IMR-90 (cell line): ENCODE data around the gene KCNQ1.

ENCODE experiments used
- BHLHE40 ChIP-seq: fragments of 150-350 bp; IDR thresholded peaks from 2 replicates; pipeline ENCODE4 v1.6.1; 2016; ENCODE audit warnings: mild to moderate bottlenecking, low read depth, low read length
- CEBPB ChIP-seq: IDR thresholded peaks from 2 replicates; pipeline ENCODE4 v1.6.1; 2012; ENCODE audit warnings: low read depth, low read length, improper control_type of control experiment
- CTCF ChIP-seq: conservative IDR thresholded peaks from 2 replicates; pipeline ENCODE4 v1.5.1; 2012; ENCODE audit warnings: mild to moderate bottlenecking, low read depth, low read length, improper control_type of control experiment
- ELK1 ChIP-seq: fragments of 150-350 bp; IDR thresholded peaks from 2 replicates; pipeline ENCODE4 v1.6.1; 2016; ENCODE audit warnings: low read depth, mild to moderate bottlenecking, low read length, moderate library complexity, borderline replicate concordance
- FOS ChIP-seq: fragments of 150-350 bp; IDR thresholded peaks from 2 replicates; pipeline ENCODE4 v1.6.1; 2016; ENCODE audit warnings: low read depth, low read length
- MAZ ChIP-seq: IDR thresholded peaks from 2 replicates; pipeline ENCODE4 v1.6.1; 2012; ENCODE audit warnings: low read depth, mild to moderate bottlenecking, low read length, improper control_type of control experiment, moderate library complexity, borderline replicate concordance
- MXI1 ChIP-seq: IDR thresholded peaks from 2 replicates; pipeline ENCODE4 v1.6.1; 2012; ENCODE audit warnings: low read depth, mild to moderate bottlenecking, low read length, moderate library complexity, borderline replicate concordance
- NFE2L2 ChIP-seq: fragments of 150-350 bp; IDR thresholded peaks from 2 replicates; pipeline ENCODE4 v1.6.1; 2016; ENCODE audit warnings: low read depth, mild to moderate bottlenecking, low read length
- POLR2A ChIP-seq: IDR thresholded peaks from 2 replicates; pipeline ENCODE4 v1.6.1; 2012; ENCODE audit warnings: mild to moderate bottlenecking, low read depth, low read length
- RAD21 ChIP-seq: IDR thresholded peaks from 2 replicates; pipeline ENCODE4 v1.6.1; 2012; ENCODE audit warnings: low read length, improper control_type of control experiment
- RCOR1 ChIP-seq: IDR thresholded peaks from 2 replicates; pipeline ENCODE4 v1.6.1; 2012; ENCODE audit warnings: mild to moderate bottlenecking, low read length, improper control_type of control experiment; ENCODE audit not compliant: insufficient replicate concordance
- RFX5 ChIP-seq: IDR thresholded peaks from 2 replicates; pipeline ENCODE4 v1.8.0; 2012; ENCODE audit warnings: low read depth, mild to moderate bottlenecking, low read length, moderate library complexity
- SMC3 ChIP-seq: fragments of 150-350 bp; IDR thresholded peaks from 2 replicates; pipeline ENCODE4 v1.6.1; 2016; ENCODE audit warnings: low read depth, mild to moderate bottlenecking, antibody characterized with exemption, low read length, moderate library complexity
- USF2 ChIP-seq: fragments of 150-350 bp; IDR thresholded peaks from 2 replicates; pipeline ENCODE4 v1.6.1; 2017; ENCODE audit warnings: mild to moderate bottlenecking, antibody characterized with exemption, low read length, low read depth

GRCh38 chr11:2549876-2550605, 105.2 kb downstream of the KCNQ1 start:
- TF ChIP-seq POLR2A (no peak), CTCF (no peak), CEBPB (no peak), RCOR1 (no peak), RAD21 (no peak), USF2 (no peak), RFX5 (no peak), ELK1 (no peak), FOS (no peak), MXI1 (no peak), SMC3 (no peak), BHLHE40 (no peak), MAZ (no peak), NFE2L2 (no peak)
